Measurements from ENCODE around the gene FAM149A. TPM values are rescaled to one million over a fixed set of nuclear protein-coding genes. Genes with fewer than 3 reads are reported as not detected.

Gene FAM149A
- polyA plus RNA-seq, 1 experiment: 0.32 TPM

DNA sequence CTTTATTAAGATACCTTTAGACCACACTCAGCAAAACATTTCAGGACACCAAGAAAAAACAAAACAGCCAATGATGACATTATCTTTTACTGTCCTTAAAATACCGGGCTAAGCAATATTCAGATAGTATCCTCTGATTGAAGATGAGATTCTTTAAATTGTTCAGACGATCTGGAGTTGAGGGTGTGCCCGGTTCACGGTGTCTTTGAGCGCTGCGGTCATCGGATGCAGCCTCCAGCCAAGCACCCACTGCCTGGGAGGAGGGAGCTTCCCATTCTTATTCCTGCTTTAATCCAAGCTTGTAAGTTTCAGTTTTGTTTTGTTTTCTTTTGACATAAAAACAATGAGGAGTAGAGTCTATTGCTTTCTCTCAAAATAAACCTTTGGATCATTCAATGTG is 14.1 kb downstream of the FAM149A start:
- Histone ChIP-seq H3K4me3 (ENCODE audit: low read depth, low read length) (no peak overlapping the region), H3K27me3 (ENCODE audit: control insufficient read depth, insufficient read depth, low read length) (no peaks in the 10 kb centered on the region), H3K36me3 (ENCODE audit: control insufficient read depth, insufficient read depth, low read length) (no peaks in the 10 kb centered on the region)
- ChIA-PET CTCF (no interaction called here), POLR2A (no interaction called here)
- TF ChIP-seq, protein P1, sequence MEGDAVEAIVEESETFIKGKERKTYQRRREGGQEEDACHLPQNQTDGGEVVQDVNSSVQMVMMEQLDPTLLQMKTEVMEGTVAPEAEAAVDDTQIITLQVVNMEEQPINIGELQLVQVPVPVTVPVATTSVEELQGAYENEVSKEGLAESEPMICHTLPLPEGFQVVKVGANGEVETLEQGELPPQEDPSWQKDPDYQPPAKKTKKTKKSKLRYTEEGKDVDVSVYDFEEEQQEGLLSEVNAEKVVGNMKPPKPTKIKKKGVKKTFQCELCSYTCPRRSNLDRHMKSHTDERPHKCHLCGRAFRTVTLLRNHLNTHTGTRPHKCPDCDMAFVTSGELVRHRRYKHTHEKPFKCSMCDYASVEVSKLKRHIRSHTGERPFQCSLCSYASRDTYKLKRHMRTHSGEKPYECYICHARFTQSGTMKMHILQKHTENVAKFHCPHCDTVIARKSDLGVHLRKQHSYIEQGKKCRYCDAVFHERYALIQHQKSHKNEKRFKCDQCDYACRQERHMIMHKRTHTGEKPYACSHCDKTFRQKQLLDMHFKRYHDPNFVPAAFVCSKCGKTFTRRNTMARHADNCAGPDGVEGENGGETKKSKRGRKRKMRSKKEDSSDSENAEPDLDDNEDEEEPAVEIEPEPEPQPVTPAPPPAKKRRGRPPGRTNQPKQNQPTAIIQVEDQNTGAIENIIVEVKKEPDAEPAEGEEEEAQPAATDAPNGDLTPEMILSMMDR (IDR thresholded peaks at IDR 0.05; ENCODE audit: insufficient read depth, low read depth, low read length): no peak
- DNase-seq (ENCODE audit: low read depth): no peak

DNA sequence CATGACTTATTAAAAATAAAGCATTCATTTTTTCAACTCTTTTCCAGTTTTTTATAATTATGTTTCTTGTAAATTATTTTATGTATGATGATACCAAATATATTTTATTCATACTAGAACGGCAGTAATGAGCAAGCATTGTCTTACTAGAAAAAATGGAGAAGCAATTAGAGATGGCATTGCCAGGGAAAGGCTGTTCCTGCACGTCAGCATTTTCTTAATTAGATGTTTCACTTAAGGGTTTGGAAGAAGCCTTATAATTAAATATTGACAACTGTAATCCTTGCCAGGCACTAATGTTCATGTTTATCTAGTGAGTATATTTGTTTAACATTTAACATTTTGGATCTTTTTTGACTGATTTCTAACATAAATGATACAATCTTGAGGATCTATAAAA is 16.6 kb downstream of the FAM149A start:
- Histone ChIP-seq H3K36me3 (ENCODE audit: control insufficient read depth, insufficient read depth, low read length) (no peaks in the 10 kb centered on the region), H3K4me3 (ENCODE audit: low read depth, low read length) (no peak overlapping the region), H3K27me3 (ENCODE audit: control insufficient read depth, insufficient read depth, low read length) (no peaks in the 10 kb centered on the region)
- TF ChIP-seq, protein P1 (IDR thresholded peaks at IDR 0.05; ENCODE audit: insufficient read depth, low read depth, low read length): no peak
- DNase-seq (ENCODE audit: low read depth): no peak
- CTCF ChIA-PET: no interaction called here
- POLR2A ChIA-PET: no interaction called here

DNA sequence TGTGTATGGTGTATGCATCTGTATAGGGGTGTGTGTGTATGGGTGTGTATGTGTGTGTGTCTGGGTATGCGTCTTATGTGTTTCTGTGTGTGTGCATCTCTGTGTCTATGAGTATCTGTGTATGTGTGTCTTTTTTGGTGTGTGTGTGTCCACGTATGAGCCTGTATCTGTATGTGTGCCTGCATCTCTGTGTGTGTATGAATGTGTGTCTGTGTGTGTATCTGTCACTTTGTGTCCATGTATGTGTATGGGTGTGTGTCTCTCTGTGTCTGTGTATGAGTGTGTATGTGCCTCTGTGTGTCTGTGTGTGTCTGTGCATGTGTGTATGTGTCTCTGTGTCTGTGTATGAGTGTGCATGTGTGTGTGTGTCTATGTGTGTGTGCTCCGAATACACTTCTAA is 24.3 kb downstream of the FAM149A start:
- Histone ChIP-seq H3K4me3 (ENCODE audit: low read depth, low read length) (no peak overlapping the region), H3K36me3 (ENCODE audit: control insufficient read depth, insufficient read depth, low read length) (no peaks in the 10 kb centered on the region), H3K27me3 (ENCODE audit: control insufficient read depth, insufficient read depth, low read length) (no peaks in the 10 kb centered on the region; the same call in 1 of the 2 replicates)
- TF ChIP-seq, protein P1 (IDR thresholded peaks at IDR 0.05; ENCODE audit: insufficient read depth, low read depth, low read length): no peak
- DNase-seq (ENCODE audit: low read depth): no peak
- CTCF ChIA-PET: interaction anchor here (1.3 kb wide), 1 partner anchor 9 kb away, joined by 3 read pairs; no protein-coding TSS in a partner anchor
- POLR2A ChIA-PET: no interaction called here

DNA sequence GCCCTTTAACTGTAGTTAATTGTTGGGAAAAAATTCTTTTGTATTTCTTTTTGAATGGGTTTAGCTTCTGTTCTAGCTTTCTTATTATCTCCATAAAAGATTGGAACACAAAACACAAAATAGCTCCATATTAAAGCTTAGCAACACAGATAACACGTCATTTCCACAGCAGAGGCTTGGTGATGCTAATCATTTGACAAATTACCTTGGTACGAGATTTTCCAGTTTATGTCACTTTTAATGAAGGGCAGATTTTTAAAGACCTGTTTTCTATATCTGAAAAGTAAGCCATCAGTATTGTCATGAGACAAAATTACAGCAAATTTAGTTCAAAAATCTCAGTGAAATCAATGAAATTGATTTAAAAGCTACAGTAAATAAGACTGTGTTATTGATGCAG is 27.4 kb downstream of the FAM149A start:
- no peak for DNase-seq (ENCODE audit: low read depth)
- Histone ChIP-seq H3K4me3 (ENCODE audit: low read depth, low read length) (no peak overlapping the region), H3K36me3 (ENCODE audit: control insufficient read depth, insufficient read depth, low read length) (no peaks in the 10 kb centered on the region), H3K27me3 (ENCODE audit: control insufficient read depth, insufficient read depth, low read length) (no peaks in the 10 kb centered on the region; the same call in 1 of the 2 replicates)
- POLR2A ChIA-PET: no interaction called here
- CTCF ChIA-PET: no interaction called here
- TF ChIP-seq, protein P1 (IDR thresholded peaks at IDR 0.05; ENCODE audit: insufficient read depth, low read depth, low read length): no peak

DNA sequence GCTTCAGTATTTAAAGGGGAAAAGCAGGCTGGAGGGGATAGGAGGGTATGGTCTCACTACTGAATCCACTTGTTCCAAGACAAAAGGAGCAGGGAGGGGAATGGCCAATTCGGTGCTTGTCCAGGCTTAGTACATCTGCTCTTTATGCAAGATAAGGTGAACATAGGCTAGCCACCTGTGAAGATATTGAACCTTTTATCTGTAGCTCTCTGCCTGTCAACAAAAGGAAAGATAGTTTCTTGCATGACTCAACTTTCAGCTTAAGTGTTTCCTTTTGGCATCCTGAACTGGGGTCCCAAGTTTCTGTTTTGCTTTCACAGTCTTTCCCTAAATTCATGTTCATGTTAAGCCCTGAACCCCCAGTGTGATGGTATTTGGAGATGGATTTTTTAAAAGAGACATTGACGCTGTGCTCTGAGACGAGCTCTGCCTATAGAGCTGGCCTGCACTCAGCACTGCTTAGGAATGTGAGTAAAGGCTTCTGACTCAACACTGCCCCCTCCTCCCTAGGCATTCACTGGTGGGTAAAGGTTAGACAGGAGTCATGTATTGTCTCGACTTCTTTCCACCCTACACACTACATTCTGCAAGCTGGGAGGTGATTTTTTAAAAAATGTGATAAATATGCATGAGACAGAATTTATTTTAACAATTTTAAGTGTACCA is 28.2 kb downstream of the FAM149A start:
- Histone ChIP-seq H3K27me3 (ENCODE audit: control insufficient read depth, insufficient read depth, low read length) (no peaks in the 10 kb centered on the region; the same call in 1 of the 2 replicates), H3K4me3 (ENCODE audit: low read depth, low read length) (no peak overlapping the region), H3K36me3 (ENCODE audit: control insufficient read depth, insufficient read depth, low read length) (no peaks in the 10 kb centered on the region)
- POLR2A ChIA-PET: no interaction called here
- no peak for DNase-seq (ENCODE audit: low read depth)
- CTCF ChIA-PET: no interaction called here
- TF ChIP-seq, protein P1 (IDR thresholded peaks at IDR 0.05; ENCODE audit: insufficient read depth, low read depth, low read length): no peak
